COLO668 (cell line): ENCODE measurements around the gene OAF.

Source experiments
- DNase-seq: peaks from one replicate; lab custom pipeline; 2025; ENCODE audit not compliant: unreplicated experiment; lab: John Stamatoyannopoulos, UW

OAF gene

DNA sequence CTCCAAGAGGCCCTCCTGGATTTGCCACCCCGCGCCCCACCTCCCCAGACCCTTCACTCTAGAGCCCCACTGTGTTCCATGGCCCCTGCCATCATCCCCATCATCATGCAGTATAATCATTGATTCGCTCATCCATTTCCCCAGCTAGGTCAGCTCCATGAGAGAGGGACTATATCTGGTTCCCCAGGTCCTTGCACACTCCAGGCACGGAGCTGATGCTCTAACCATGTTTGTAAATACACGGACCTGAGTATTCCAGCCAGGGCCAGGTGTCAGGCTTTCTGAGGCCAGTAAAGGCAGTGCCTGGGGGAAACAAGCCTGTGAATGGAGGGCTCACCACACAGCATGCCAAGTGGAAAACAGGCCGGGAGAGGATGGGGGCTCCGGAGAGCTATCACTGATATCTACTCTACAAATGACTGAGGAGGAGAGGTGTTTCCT lies 27.1 kb upstream of the OAF start:
- no peak for DNase-seq

GRCh38 chr11:120184371-120184945 lies 26.4 kb upstream of the OAF start:
- no peak for DNase-seq

DNA sequence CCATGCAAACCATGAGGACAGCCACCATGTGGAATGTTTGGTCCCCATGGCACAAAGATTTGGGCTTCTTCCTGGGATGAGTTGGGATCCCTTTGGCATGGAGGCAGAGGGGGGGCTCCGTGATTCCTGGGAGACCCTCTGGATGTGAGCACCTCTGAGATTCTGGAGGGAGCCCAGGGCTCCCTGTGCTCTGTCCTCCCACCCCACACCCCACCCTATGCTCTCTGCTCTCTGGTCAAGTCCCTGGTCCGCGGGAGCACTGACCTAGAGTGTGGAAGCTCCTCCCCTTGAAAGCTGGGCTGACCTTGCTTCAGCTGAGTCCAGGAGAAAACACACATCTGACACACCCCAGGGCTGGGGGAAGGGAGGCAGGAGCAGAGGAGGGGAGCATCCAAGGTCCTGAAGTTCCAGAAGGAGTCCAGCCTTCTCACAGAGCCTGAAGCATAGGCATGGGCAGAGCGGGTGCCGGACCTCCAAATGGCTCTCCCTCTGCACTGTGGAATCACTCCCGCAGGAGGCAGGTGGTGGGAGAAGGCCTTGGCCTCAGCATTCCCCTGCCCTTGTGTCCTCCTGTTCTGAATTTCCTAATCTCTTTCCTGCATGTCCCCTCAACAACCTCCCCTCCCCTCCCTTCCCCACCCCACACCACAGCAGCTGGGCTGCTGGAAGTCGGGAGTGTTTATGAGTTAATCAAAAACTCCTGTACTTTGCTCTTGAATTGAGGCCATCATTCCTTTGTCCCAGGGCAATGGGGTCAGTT lies 25.7 kb upstream of the OAF start:
- no peak for DNase-seq

DNA sequence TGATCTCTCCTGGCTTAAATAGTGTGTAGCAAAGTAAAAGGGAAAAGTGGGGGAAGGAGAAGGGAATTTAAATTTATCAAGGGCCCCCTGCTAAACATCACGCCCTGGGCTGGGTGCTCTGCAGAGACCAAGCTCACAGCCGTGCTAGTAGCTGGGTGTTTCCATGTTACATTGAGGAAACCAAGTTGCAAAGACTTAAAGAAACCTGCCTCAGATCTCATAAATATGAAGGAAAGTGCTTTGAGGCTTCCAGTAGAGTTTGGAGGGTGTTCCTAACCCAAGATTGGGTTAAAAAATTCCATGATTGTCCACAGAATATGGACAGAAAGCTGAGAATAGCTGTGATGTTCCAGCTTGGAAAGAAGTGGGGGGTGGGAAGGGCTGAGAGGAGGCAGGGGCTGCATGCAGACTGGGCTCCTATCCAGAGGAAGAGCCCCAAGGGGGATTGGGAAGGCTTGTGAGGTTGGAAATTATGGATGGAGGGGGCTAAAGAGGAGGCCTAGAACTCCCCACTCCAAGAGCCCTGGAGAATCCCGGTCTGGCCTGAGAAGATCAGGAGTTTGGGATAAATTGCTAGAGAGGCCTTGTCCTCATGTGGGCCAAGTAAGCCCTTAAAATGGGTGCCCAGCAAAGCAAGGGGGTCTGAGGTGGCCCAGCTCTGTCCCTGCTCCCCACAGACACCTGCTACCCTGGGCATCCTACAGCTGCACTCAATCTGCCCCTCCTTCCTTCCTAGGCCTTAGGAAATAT lies 25.0 kb upstream of the OAF start:
- DNase-seq: no peak

DNA sequence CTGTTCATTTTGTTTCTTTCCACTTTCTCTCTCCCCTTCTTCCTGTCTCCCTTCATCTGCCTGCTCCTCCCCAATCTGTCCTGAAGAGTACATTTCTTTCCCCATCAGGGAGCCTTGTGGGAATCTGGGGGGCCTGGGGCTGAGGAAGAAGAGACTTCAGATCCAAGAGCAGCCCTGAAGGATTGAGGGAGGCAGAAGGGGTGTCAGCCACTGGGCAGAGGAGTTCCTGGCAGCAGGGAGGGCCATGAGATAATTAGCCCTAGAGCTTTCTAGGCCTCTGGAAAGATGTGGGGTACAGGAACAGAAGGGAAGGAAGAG lies 24.4 kb upstream of the OAF start:
- no peak for DNase-seq

- no peak for DNase-seq
Measured at GRCh38 chr11:120186774-120187591, 23.8 kb upstream of the OAF start.

GRCh38 chr11:120188371-120188770 lies 22.5 kb upstream of the OAF start:
- no peak for DNase-seq

DNA sequence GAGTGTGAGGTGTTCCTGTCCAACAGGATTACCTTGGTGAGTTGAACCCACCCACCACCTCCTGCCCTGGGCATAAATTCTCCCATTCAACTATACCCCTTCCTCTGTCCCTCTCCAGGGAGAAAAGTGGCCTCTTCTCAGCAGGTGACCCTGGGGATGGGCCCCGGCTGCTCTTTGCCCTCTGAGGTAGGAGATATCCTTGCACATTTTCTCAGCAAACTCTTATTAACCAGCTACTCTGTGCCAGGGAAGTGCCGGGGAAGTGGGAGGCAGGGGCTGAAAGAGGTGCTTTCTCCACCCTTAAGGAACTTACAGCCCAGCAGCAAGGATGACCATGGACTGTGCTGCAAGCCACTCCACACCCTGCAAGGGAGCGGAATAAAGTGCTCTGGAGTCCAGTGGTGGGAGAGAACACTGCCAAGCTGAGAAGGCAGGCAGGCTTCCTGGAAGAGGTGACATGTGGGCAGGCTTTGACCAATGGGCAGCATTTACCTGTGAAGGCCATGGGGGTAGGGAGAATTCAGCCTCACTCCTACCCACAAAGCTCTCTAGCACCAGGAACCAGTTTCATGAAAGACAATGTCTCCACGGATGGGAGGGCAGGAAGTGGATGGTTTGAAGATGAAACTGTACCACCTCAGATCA lies 21.9 kb upstream of the OAF start:
- DNase-seq: no peak

GRCh38 chr11:120191058-120191457 lies 19.8 kb upstream of the OAF start:
- no peak for DNase-seq

DNA sequence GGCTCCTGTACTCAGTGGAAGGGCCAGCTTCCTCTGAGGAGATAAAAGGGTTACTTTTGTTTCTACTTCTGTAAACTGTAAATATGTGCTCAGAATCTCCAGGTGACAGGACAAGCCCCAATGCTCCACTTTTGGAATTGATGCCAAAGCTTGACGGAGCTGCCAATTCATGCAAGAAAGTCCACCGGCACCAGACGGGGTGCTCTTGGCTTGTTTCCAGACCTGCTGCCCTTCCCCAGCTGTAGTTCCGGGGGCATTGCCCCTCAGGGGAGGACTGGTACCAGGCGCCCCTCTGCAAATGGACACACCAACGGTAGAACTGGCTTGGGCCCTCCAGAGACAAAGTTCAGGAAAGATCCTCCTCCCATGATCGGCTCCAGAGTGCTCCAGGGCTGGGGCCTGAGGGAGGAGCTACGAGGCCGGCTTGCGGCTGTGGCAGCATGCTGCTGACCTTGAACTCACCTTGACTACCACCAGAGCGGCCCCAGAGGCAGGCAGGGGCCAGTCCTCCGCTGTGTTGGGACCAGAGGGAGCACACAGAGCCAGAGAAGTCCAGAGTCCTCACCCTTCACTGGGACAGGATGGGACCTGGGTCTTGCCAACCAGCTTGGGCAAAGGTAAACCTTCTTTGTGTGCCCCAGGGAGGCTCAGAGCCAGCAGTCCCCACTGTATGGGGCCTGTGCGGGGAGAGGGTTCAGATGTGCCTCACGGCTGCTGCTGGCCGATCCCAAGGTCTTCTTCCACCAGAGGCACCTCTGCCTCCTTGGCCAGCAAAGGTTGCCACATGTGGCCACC lies 17.8 kb upstream of the OAF start:
- no peak for DNase-seq

GRCh38 chr11:120194166-120194565 lies 16.7 kb upstream of the OAF start:
- DNase-seq: no peak

GRCh38 chr11:120195601-120196320 lies 15.1 kb upstream of the OAF start:
- no peak for DNase-seq

DNA sequence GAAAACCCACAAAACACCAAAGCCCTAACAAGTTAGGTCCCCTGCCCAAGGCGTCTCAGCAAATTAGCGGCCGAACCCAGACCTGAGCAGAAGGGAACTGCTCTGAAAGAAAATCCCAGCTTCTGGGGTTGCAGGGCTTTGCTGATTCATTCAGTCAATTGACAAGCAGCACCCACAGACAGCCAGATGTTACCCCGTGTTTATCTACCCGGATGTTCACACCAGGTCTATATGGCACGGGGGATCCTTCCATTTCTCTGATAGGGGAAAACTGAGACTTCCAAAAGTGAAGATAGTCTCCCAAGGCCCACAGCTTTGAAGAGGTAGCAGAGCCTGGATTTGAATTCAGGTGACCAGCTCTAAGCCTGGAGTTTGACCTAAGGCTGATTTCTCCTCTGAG lies 14.0 kb upstream of the OAF start:
- no peak for DNase-seq

DNA sequence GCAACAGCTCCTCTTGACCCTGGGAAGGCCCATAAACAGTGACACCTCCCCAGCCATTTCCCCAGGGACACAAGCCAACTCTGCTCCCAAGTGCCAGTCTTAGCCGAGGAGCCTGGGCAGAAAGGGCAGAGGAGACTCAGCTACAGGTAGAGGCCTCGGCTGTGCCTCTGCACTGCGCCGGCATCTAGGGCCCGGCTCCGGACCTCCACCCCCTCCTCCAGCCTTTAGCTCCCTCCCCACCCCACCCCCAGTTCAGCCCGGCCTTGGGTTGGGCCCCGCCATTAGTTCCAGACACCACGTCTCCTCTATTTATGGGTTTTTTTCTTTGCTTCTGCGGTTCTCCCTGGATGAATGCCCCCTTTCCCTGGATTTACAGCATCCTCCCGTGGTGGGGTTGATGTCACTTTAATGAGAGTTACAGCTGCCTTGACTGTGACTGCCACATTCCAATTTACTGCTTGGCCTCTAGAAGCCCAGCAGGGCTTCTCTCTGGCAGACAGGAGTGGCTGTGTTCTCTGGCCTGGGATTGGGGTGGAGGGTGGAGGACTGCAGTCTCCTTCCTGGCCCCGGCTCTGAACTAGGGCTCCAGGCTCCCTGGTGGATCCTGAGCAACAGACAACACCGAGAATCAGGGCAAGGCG lies 13.5 kb upstream of the OAF start:
- no peak for DNase-seq

DNA sequence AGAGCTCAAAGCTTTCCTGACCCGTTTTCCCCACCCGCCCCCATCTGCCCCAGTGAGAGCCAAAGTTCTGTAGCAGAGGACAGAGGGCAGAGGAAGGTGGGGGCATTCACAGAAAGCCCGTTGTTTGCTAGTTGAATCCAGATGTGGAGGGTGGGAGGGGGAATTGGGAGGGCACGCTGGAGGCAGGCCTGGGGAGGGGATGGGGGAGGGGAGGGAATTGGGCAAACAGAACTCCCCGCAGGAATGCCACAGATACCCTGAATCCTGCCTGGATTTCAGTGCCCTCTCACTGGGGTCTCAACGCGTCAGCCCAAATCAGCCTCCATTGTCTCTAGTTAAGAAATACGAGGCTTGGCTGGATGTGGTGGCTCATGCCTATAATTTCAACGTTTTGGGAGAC lies 12.9 kb upstream of the OAF start:
- no peak for DNase-seq

DNA sequence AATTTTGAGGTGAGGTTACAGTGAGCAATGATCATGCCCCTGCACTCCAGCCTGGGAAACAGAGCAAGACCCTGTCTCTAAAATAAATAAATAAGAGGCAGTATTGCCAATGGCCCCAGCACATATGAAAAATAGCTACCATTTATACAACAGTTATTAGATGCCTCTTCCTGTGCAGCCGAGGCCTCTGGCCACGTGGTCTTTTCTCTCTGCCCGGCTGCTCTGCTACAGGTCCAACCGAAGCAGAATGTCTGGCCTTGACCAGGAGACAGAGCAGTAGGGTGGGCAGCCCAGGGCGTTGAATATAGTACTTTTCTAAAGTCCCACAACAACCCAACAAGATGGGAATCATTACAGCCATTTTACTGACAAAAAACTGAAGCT lies 12.4 kb upstream of the OAF start:
- DNase-seq: no peak

GRCh38 chr11:120198787-120199469 lies 11.9 kb upstream of the OAF start:
- no peak for DNase-seq

- DNase-seq: no peak
Measured at GRCh38 chr11:120199613-120200012, 11.2 kb upstream of the OAF start.

DNA sequence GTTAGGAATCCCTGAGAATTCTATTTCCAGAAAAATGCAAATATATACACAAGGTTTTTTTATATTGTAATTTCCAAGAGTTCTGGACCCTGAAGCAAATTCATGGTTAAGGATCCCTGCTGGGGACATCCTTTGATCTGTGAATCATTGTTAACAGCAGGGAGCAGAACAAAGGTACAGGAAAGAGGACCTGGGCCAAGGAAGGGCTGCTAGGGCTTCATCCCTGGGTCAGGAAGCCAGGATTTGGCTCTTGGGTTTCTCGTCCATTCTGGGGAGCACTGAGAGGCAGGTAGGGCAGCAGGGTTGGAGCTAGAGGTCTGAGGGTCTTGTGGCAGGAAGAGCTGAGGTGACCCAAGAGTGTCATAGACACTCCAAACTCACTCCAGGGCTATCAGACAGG lies 10.2 kb upstream of the OAF start:
- DNase-seq: no peak
